HFF-Myc (cell line): Measurements from ENCODE around the gene SIGMAR1.

Source experiments
- DNase-seq: peaks from one replicate; pipeline ENCODE4 v3.0.0-alpha.2; 2011; ENCODE audit warnings: low read depth; ENCODE audit errors: extremely low read depth
- H3K4me3 ChIP-seq: replicated peaks from 2 replicates; pipeline ENCODE4 v1.5.1; 2011; ENCODE audit warnings: low read depth, mild to moderate bottlenecking, control low read depth, low read length
- CTCF ChIP-seq: IDR thresholded peaks from 2 replicates; pipeline ENCODE4 v1.5.1; 2012; ENCODE audit warnings: mild to moderate bottlenecking, low read depth, low read length, control low read depth; ENCODE audit errors: missing control alignments

The SIGMAR1 gene

GRCh38 chr9:34611811-34612787 is 25.5 kb downstream of the SIGMAR1 start, which contains the start of gene RPP25L:
Gene RPP25L (minus strand): TSS chr9:34612097. CDS start chr9:34611296, 801 bp downstream.
- peak; percentile 40 for DNase-seq
- TF ChIP-seq CTCF = no peak
- H3K4me3 ChIP-seq = peak within 1 kb of the TSS; percentile 96

GRCh38 chr9:34611251-34611810 is 26.3 kb downstream of the SIGMAR1 start:
- no peak for TF ChIP-seq CTCF
- H3K4me3 ChIP-seq = peak overlapping the region; percentile 96
- DNase-seq = no peak

GRCh38 chr9:34610434-34611206 is 27.0 kb downstream of the SIGMAR1 start:
- no peak for DNase-seq
- TF ChIP-seq CTCF = no peak
- H3K4me3 ChIP-seq = peak overlapping the region; percentile 96

GRCh38 chr9:34607331-34607730 is 30.3 kb downstream of the SIGMAR1 start:
- TF ChIP-seq CTCF = no peak
- no peak for DNase-seq
- no peak overlapping the region for H3K4me3 ChIP-seq

- H3K4me3 ChIP-seq = no peak overlapping the region
- no peak for TF ChIP-seq CTCF
- no peak for DNase-seq
Observed at GRCh38 chr9:34606905-34607304, 30.7 kb downstream of the SIGMAR1 start.

GRCh38 chr9:34606190-34606589 is 31.4 kb downstream of the SIGMAR1 start:
- no peak for TF ChIP-seq CTCF
- DNase-seq = no peak
- H3K4me3 ChIP-seq = no peak overlapping the region
